Measurements from ENCODE around the gene ARHGAP19. TPM values are rescaled to one million over a fixed set of nuclear protein-coding genes. Genes with fewer than 3 reads are reported as not detected.

ARHGAP19 gene
- total RNA-seq, 1 experiment from 2014 or later, result 28.9 TPM

GRCh38 chr10:97328646-97329453 is 36.4 kb upstream of the ARHGAP19 start:
- in situ Hi-C loops (cut with HindIII; ENCODE audit: low pct_unique_long_range_greater_than_20kb, low sequenced_read_pairs) (no loop called here), intact Hi-C loops (cut with micrococcal nuclease; ENCODE audit: unreplicated experiment) (loop anchor here (5.0 kb wide), 1 partner anchor 52 kb away; no protein-coding TSS in a partner anchor)
- BruUV-seq (replicated peaks), result no TSS peak
- Histone ChIP-seq H3K36me3 (ENCODE audit: control insufficient read depth, insufficient read depth, low read length) (no peaks in the 10 kb centered on the region), H3K4me3 (ENCODE audit: low read depth in 2 of 2, low read length in 2 of 2) (no peak overlapping the region), H3K27me3 (ENCODE audit: control insufficient read depth, insufficient read depth, low read length) (no peaks in the 10 kb centered on the region), H3K9me3 (ENCODE audit: control insufficient read depth, insufficient read depth, low read depth, low read length) (no peaks in the 10 kb centered on the region), H3K4me1 (ENCODE audit: control insufficient read depth, insufficient read depth, low read length) (peaks cover 65% of the 10 kb centered on the region), H3K27ac (ENCODE audit: low read length) (peak overlapping the region; percentile 81)
- TF ChIP-seq POLR2AphosphoS5 (IDR thresholded peaks at IDR 0.05; ENCODE audit: low read depth, low read length) (peak; percentile 76; the same call in 1 of the 2 replicates), REST (IDR thresholded peaks at IDR 0.05; ENCODE audit: insufficient read depth in 1 of 2, low read depth in 2 of 2, low read length in 1 of 2) (no peak), CTCF (IDR thresholded peaks at IDR 0.05) (no peak)
- ATAC-seq (peak; percentile 18), DNase-seq (ENCODE audit: low read depth, low spot score) (no peak)
- POLR2A ChIA-PET, result interaction anchor here (0.6 to 1.6 kb wide), 3 partner anchors 38 to 76 kb away, joined by 3 to 10 read pairs (median 3); no protein-coding TSS in a partner anchor
- CTCF ChIA-PET, result interaction anchor here (0.7 kb wide), 1 partner anchor 50 kb away, joined by 7 read pairs; no protein-coding TSS in a partner anchor

- DNase-seq (ENCODE audit: low read depth, low spot score) (no peak), ATAC-seq (peak; percentile 81)
- Histone ChIP-seq H3K27ac (ENCODE audit: low read length) (peak overlapping the region; percentile 81), H3K4me3 (ENCODE audit: low read depth in 2 of 2, low read length in 2 of 2) (no peak overlapping the region), H3K36me3 (ENCODE audit: control insufficient read depth, insufficient read depth, low read length) (no peaks in the 10 kb centered on the region), H3K4me1 (ENCODE audit: control insufficient read depth, insufficient read depth, low read length) (peaks cover 72% of the 10 kb centered on the region), H3K9me3 (ENCODE audit: control insufficient read depth, insufficient read depth, low read depth, low read length) (no peaks in the 10 kb centered on the region), H3K27me3 (ENCODE audit: control insufficient read depth, insufficient read depth, low read length) (no peaks in the 10 kb centered on the region)
- peak; percentile 43 for TF ChIP-seq TCF7L2 (IDR thresholded peaks at IDR 0.05; ENCODE audit: low read depth, low read length)
- no peak; the same call in 1 of the 2 replicates for TF ChIP-seq SIN3A (IDR thresholded peaks at IDR 0.05; ENCODE audit: borderline replicate concordance, insufficient read depth, low read depth, low read length)
- TF ChIP-seq POLR2AphosphoS5 (IDR thresholded peaks at IDR 0.05; ENCODE audit: low read depth, low read length), result peak; percentile 75; the same call in 1 of the 2 replicates
- no peak for TF ChIP-seq REST (IDR thresholded peaks at IDR 0.05; ENCODE audit: insufficient read depth in 1 of 2, low read depth in 2 of 2, low read length in 1 of 2)
- no peak for TF ChIP-seq CTCF (IDR thresholded peaks at IDR 0.05)
- ChIA-PET CTCF (interaction anchor here (0.6 to 1.1 kb wide), 2 partner anchors 49 to 55 kb away, joined by 5 to 13 read pairs; no protein-coding TSS in a partner anchor), POLR2A (interaction anchor here (0.6 to 1.6 kb wide), 8 partner anchors 9 to 202 kb away, joined by 3 to 6 read pairs (median 4); partner anchors contain the start of gene FRAT1)
- in situ Hi-C loops (cut with HindIII; ENCODE audit: low pct_unique_long_range_greater_than_20kb, low sequenced_read_pairs) (no loop called here), intact Hi-C loops (cut with micrococcal nuclease; ENCODE audit: unreplicated experiment) (loop anchor here (5.0 kb wide), 1 partner anchor 50 kb away; no protein-coding TSS in a partner anchor)
- BruUV-seq (replicated peaks), result no TSS peak
Measured at GRCh38 chr10:97327348-97328294, 35.2 kb upstream of the ARHGAP19 start.

Measured in Panc1 (cell line).